Suprapubic skin (tissue), 4 donors: ENCODE data around the gene ARFGEF3. TPM values are rescaled to one million over a fixed set of nuclear protein-coding genes. Genes with fewer than 3 reads are reported as not detected.

Experiments used
- DNase-seq, 2 donors: peaks; one replicate each; pipeline ENCODE4 v3.0.0-alpha.2; 2019; ENCODE audit warnings: low spot score in 2 of 2
- H3K27ac ChIP-seq: fragments of 200-600 bp; sonication (generic); one replicate; pipeline ENCODE4 v1.5.1; 2019
- H3K27me3 ChIP-seq: fragments of 200-600 bp; sonication (generic); one replicate; pipeline ENCODE4 v1.5.1; 2019
- H3K36me3 ChIP-seq: fragments of 200-600 bp; sonication (generic); one replicate; pipeline ENCODE4 v1.5.1; 2019
- H3K4me1 ChIP-seq: fragments of 200-600 bp; sonication (generic); one replicate; pipeline ENCODE4 v1.5.1; 2019
- H3K4me3 ChIP-seq: fragments of 200-600 bp; sonication (generic); one replicate; pipeline ENCODE4 v1.5.1; 2019; ENCODE audit warnings: mild to moderate bottlenecking
- H3K9me3 ChIP-seq: fragments of 200-600 bp; sonication (generic); one replicate; pipeline ENCODE4 v1.5.1; 2019
- EP300 ChIP-seq: sonication (generic); formaldehyde crosslinking; IDR thresholded peaks from one replicate; pipeline ENCODE4 v1.6.1; 2017; ENCODE audit warnings: antibody characterized with exemption
- POLR2A ChIP-seq, 2 donors: fragments of 450-650 bp; IDR thresholded peaks; one replicate each; pipeline ENCODE4 v1.6.1; 2017; ENCODE audit warnings: antibody characterized with exemption in 2 of 2, mild to moderate bottlenecking in 2 of 2, moderate library complexity in 2 of 2
- POLR2AphosphoS5 ChIP-seq, 3 donors: sonication (generic); formaldehyde crosslinking; IDR thresholded peaks; one replicate each; pipeline ENCODE4 v1.6.1; 2017; ENCODE audit warnings: antibody characterized with exemption in 3 of 3
- WGBS: methylation state at CpG from one replicate; pipeline ENCODE4 v1.1.5; 2018; 5-methylcytosine and 5-hydroxymethylcytosine counted together
- total RNA-seq, 4 donors: library from RNA; depleted of rRNA; stranded (reverse); fragments of >200 nt; gene quantifications; one replicate each; pipeline ENCODE4 v1.1.0, GENCODE V29; 2016
- TF ChIP-seq, protein P1 (sequence below), 2 donors: fragments of 200-600 bp in 1 of 2; fragments of 450-650 bp in 1 of 2; sonication (generic) in 1 of 2; IDR thresholded peaks; one replicate each; pipeline ENCODE4 v1.5.1; 2016 to 2019; ENCODE audit warnings: antibody characterized with exemption in 2 of 2, mild to moderate bottlenecking in 1 of 2, moderate library complexity in 1 of 2

ARFGEF3 gene
- total RNA-seq, 4 donors from 2014 or later: 5.1 to 20.6 (median 9.6) TPM

DNA sequence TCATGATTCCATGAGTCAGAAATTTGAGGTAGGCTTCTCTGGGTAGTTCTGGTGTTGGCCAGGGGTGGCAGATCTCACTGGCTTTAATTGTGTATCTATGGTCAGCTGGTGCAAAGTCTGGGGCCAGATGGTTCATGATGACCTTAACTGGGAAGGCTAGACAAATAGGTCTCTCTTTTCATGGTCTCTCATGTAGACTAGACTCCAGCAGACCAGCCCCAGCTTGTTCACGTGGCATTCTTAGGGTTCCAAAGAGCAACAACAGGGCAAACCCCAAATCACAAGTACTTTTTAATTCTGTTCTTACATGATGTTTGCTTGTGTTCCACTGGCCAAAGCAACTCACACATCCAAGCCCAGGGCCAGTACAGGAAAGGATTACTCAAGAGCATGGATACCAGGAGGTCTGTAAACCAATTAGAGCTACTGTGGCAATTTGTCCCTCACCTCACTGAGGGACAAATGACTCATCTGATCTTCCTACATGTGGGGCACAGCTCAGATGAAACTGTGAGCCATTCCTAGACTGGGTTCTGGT lies 136.1 kb downstream of the ARFGEF3 start:
- Histone ChIP-seq H3K9me3 (no peaks in the 10 kb centered on the region), H3K36me3 (no peaks in the 10 kb centered on the region), H3K4me1 (no peaks in the 10 kb centered on the region), H3K27ac (no peak overlapping the region), H3K4me3 (no peak overlapping the region), H3K27me3 (no peaks in the 10 kb centered on the region)
- DNase-seq: no peak
- WGBS: 57% methylated on average over 1 of the region's 1 CpG
- TF ChIP-seq POLR2AphosphoS5 (IDR thresholded peaks at IDR 0.05) (no peak), EP300 (no peak), POLR2A (IDR thresholded peaks at IDR 0.05) (no peak)
- TF ChIP-seq, protein P1, sequence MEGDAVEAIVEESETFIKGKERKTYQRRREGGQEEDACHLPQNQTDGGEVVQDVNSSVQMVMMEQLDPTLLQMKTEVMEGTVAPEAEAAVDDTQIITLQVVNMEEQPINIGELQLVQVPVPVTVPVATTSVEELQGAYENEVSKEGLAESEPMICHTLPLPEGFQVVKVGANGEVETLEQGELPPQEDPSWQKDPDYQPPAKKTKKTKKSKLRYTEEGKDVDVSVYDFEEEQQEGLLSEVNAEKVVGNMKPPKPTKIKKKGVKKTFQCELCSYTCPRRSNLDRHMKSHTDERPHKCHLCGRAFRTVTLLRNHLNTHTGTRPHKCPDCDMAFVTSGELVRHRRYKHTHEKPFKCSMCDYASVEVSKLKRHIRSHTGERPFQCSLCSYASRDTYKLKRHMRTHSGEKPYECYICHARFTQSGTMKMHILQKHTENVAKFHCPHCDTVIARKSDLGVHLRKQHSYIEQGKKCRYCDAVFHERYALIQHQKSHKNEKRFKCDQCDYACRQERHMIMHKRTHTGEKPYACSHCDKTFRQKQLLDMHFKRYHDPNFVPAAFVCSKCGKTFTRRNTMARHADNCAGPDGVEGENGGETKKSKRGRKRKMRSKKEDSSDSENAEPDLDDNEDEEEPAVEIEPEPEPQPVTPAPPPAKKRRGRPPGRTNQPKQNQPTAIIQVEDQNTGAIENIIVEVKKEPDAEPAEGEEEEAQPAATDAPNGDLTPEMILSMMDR (IDR thresholded peaks at IDR 0.05): no peak

GRCh38 chr6:138300469-138300868 lies 138.7 kb downstream of the ARFGEF3 start:
- WGBS: 90% methylated on average over 4 of the region's 4 CpGs
- no peaks in the 10 kb centered on the region for H3K27me3 ChIP-seq
- DNase-seq: no peak
- TF ChIP-seq, protein P1 (IDR thresholded peaks at IDR 0.05): no peak
- TF ChIP-seq EP300 (no peak), POLR2A (IDR thresholded peaks at IDR 0.05) (no peak), POLR2AphosphoS5 (IDR thresholded peaks at IDR 0.05) (no peak)
- no peak overlapping the region for H3K27ac ChIP-seq
- H3K4me1 ChIP-seq: no peaks in the 10 kb centered on the region
- H3K36me3 ChIP-seq: no peaks in the 10 kb centered on the region
- no peaks in the 10 kb centered on the region for H3K9me3 ChIP-seq
- H3K4me3 ChIP-seq: no peak overlapping the region

- H3K27me3 ChIP-seq: no peaks in the 10 kb centered on the region
- peaks cover 1% of the 10 kb centered on the region for H3K4me1 ChIP-seq
- TF ChIP-seq EP300 (no peak), POLR2AphosphoS5 (IDR thresholded peaks at IDR 0.05) (no peak), POLR2A (IDR thresholded peaks at IDR 0.05) (no peak)
- TF ChIP-seq, protein P1 (IDR thresholded peaks at IDR 0.05): no peak
- no peak overlapping the region for H3K27ac ChIP-seq
- H3K4me3 ChIP-seq: no peak overlapping the region
- no peak for DNase-seq
- no peaks in the 10 kb centered on the region for H3K9me3 ChIP-seq
- 65% methylated on average over 2 of the region's 2 CpGs for WGBS
- no peaks in the 10 kb centered on the region for H3K36me3 ChIP-seq
Measured at GRCh38 chr6:138302554-138302953, 140.8 kb downstream of the ARFGEF3 start.

DNA sequence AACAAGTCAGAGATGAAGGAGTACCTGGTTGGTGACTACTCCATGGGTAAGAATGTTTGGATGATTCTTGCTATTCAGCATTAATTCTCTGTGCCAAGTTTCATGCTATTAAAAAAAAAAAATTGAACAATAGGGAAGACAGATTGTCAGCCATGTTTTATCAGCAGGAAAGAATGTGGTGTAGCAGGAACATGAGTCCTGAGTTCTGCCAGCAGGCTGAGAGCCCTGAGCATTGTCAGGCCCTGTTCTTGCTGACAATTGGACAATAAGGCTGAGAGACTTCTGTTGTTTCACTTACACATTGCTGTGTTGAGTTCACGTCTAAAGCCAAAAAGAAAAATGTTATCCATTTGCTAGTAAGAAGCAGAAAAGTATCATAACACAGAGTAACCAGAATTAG lies 145.6 kb downstream of the ARFGEF3 start:
- H3K27ac ChIP-seq: peak overlapping the region; percentile 50
- no peak for DNase-seq
- H3K9me3 ChIP-seq: no peaks in the 10 kb centered on the region
- no peaks in the 10 kb centered on the region for H3K27me3 ChIP-seq
- H3K36me3 ChIP-seq: no peaks in the 10 kb centered on the region
- H3K4me3 ChIP-seq: no peak overlapping the region
- TF ChIP-seq POLR2AphosphoS5 (IDR thresholded peaks at IDR 0.05): no peak
- TF ChIP-seq POLR2A (IDR thresholded peaks at IDR 0.05): no peak
- no peak for TF ChIP-seq EP300
- H3K4me1 ChIP-seq: peaks cover 6% of the 10 kb centered on the region
- WGBS: 30% methylated on average over 1 of the region's 1 CpG

DNA sequence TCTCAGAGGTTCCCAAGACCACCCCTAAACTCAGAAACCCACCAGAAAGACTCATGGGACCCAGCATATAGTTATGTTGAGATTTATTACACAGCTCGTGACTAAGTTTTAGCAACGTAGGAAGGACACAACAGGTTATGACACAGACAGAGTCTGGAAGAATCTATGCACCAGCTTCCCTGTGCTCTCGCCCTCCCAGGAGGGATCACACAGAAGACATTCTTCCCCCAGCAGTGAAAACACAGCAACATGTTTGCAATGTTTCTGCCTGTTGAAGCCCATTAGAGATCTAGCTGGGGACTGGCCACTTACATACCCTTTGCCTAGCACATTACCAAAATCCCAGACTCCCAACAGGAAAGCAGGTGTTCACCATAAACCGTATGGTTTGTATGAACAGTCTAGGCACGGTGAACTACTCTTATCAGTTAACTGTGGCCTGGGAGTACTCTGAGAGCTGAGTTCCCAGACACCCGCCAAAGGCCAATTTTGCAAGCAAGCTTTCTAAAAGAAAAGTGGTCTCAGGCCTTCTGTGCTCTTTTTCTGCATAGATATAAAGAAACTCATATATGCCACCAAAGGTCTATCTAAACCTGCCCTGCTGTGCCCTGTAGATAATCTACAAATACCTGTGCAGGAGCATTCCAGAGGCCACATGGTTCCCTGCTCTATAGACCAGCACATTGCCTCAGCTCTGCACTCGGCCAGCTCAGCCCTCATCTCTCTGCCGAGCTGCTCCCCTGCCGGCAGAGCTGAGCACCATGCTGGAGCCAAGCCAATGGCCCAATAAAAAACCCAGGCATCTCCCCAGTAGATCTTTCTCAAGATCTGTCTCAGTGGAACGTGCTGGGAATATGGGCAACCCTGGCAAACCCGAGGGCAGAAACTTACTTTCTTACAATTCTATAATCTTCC lies 146.3 kb downstream of the ARFGEF3 start:
- H3K36me3 ChIP-seq: no peaks in the 10 kb centered on the region
- TF ChIP-seq POLR2AphosphoS5 (IDR thresholded peaks at IDR 0.05) (no peak), EP300 (no peak), POLR2A (IDR thresholded peaks at IDR 0.05) (no peak)
- TF ChIP-seq, protein P1 (IDR thresholded peaks at IDR 0.05): peak in 1 of 2 donors; percentile 39
- WGBS: 61% methylated on average over 11 of the region's 11 CpGs
- peaks cover 6% of the 10 kb centered on the region for H3K4me1 ChIP-seq
- DNase-seq: no peak
- H3K4me3 ChIP-seq: no peak overlapping the region
- peak overlapping the region; percentile 50 for H3K27ac ChIP-seq
- H3K27me3 ChIP-seq: no peaks in the 10 kb centered on the region
- H3K9me3 ChIP-seq: no peaks in the 10 kb centered on the region
